ENCODE results near the gene GPSM3.

The GPSM3 gene

DNA sequence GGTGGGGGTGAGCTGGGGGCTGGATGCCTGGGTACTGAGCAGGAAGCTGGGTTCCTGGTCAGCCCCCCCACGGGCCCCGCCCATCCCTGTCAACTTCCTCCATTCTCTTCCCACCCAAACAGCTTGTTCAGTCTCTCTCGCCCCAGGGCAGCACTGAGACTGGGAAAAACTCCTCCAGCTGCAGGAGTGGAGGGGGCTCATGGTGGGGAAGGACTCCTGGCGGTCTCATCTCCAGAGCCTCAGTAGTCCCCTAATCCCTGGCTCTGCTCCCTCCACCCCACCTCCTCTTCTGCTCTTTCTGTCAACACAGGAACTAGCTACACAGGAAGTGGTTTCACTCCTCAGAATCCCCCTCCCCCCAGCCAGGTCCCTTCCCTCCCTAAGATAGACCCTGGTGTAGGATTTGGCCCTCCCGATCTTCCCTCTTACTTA, at the start of gene GPSM3:
Gene GPSM3 (minus strand): TSS at position 36 of the 432 bp plus-strand sequence. CDS start 130 bp downstream, outside the sequence.
- TF ChIP-seq, protein P1, sequence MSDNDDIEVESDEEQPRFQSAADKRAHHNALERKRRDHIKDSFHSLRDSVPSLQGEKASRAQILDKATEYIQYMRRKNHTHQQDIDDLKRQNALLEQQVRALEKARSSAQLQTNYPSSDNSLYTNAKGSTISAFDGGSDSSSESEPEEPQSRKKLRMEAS (IDR thresholded peaks at IDR 0.05) = no peak
- TF ChIP-seq YY1 (IDR thresholded peaks at IDR 0.05; ENCODE audit: low read depth) (no peak), RAD21 (IDR thresholded peaks at IDR 0.05; ENCODE audit: low read depth) (no peak), NFIC (IDR thresholded peaks at IDR 0.05) (no peak), CREB1 (IDR thresholded peaks at IDR 0.05; ENCODE audit: low read depth) (no peak), FOXM1 (IDR thresholded peaks at IDR 0.05; ENCODE audit: borderline replicate concordance, low read depth) (no peak), TCF12 (IDR thresholded peaks at IDR 0.05; ENCODE audit: low read depth) (no peak), ZBTB7A (IDR thresholded peaks at IDR 0.05; ENCODE audit: low read depth) (no peak), EP300 (IDR thresholded peaks at IDR 0.05; ENCODE audit: borderline replicate concordance) (no peak), USF1 (IDR thresholded peaks at IDR 0.05) (no peak), CEBPB (IDR thresholded peaks at IDR 0.05) (no peak)
- TF ChIP-seq, protein P2, sequence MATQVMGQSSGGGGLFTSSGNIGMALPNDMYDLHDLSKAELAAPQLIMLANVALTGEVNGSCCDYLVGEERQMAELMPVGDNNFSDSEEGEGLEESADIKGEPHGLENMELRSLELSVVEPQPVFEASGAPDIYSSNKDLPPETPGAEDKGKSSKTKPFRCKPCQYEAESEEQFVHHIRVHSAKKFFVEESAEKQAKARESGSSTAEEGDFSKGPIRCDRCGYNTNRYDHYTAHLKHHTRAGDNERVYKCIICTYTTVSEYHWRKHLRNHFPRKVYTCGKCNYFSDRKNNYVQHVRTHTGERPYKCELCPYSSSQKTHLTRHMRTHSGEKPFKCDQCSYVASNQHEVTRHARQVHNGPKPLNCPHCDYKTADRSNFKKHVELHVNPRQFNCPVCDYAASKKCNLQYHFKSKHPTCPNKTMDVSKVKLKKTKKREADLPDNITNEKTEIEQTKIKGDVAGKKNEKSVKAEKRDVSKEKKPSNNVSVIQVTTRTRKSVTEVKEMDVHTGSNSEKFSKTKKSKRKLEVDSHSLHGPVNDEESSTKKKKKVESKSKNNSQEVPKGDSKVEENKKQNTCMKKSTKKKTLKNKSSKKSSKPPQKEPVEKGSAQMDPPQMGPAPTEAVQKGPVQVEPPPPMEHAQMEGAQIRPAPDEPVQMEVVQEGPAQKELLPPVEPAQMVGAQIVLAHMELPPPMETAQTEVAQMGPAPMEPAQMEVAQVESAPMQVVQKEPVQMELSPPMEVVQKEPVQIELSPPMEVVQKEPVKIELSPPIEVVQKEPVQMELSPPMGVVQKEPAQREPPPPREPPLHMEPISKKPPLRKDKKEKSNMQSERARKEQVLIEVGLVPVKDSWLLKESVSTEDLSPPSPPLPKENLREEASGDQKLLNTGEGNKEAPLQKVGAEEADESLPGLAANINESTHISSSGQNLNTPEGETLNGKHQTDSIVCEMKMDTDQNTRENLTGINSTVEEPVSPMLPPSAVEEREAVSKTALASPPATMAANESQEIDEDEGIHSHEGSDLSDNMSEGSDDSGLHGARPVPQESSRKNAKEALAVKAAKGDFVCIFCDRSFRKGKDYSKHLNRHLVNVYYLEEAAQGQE (IDR thresholded peaks at IDR 0.05; ENCODE audit: low read depth) = no peak

DNA sequence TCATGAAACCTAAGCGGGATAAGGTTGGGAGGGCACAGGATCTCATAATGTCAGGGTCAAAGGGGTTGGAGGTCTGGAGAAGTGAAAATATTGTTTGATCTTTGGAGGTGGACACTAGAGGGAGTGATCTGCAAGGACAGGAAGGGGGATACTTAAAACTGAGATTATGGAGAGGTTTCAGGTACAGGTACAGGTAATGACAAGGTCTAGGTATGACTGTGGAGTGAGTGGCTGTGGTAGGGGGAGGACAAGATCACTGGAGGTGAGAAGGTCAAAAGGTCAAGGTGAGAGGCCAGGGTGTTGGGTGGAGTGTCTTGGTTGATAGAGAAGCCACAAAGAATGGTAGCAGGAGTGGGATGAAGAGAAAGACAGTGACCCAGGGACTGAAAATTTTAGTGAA, 48.2 kb upstream of the GPSM3 start:
- TF ChIP-seq TAF1 (IDR thresholded peaks at IDR 0.05; ENCODE audit: low read depth) (no peak), EGR1 (IDR thresholded peaks at IDR 0.05) (no peak), CEBPB (IDR thresholded peaks at IDR 0.05) (no peak), RAD21 (IDR thresholded peaks at IDR 0.05; ENCODE audit: low read depth) (no peak), ZBTB7A (IDR thresholded peaks at IDR 0.05; ENCODE audit: low read depth) (no peak), CREB1 (IDR thresholded peaks at IDR 0.05; ENCODE audit: low read depth) (no peak), TEAD4 (IDR thresholded peaks at IDR 0.05) (no peak), YY1 (IDR thresholded peaks at IDR 0.05; ENCODE audit: low read depth) (no peak), TCF12 (IDR thresholded peaks at IDR 0.05; ENCODE audit: low read depth) (no peak), EP300 (IDR thresholded peaks at IDR 0.05; ENCODE audit: borderline replicate concordance) (no peak), NFIC (IDR thresholded peaks at IDR 0.05) (no peak), USF1 (IDR thresholded peaks at IDR 0.05) (no peak), FOXM1 (IDR thresholded peaks at IDR 0.05; ENCODE audit: borderline replicate concordance, low read depth) (no peak)
- TF ChIP-seq, protein P2 (IDR thresholded peaks at IDR 0.05; ENCODE audit: low read depth) = no peak
- TF ChIP-seq, protein P1 (IDR thresholded peaks at IDR 0.05) = no peak

GRCh38 chr6:32239462-32239861, 47.0 kb upstream of the GPSM3 start:
- TF ChIP-seq TEAD4 (IDR thresholded peaks at IDR 0.05) = no peak
- TF ChIP-seq, protein P2 (IDR thresholded peaks at IDR 0.05; ENCODE audit: low read depth) = no peak
- no peak for TF ChIP-seq CEBPB (IDR thresholded peaks at IDR 0.05)
- no peak for TF ChIP-seq YY1 (IDR thresholded peaks at IDR 0.05; ENCODE audit: low read depth)
- TF ChIP-seq EP300 (IDR thresholded peaks at IDR 0.05; ENCODE audit: borderline replicate concordance) = no peak
- no peak for TF ChIP-seq ZBTB7A (IDR thresholded peaks at IDR 0.05; ENCODE audit: low read depth)

DNA sequence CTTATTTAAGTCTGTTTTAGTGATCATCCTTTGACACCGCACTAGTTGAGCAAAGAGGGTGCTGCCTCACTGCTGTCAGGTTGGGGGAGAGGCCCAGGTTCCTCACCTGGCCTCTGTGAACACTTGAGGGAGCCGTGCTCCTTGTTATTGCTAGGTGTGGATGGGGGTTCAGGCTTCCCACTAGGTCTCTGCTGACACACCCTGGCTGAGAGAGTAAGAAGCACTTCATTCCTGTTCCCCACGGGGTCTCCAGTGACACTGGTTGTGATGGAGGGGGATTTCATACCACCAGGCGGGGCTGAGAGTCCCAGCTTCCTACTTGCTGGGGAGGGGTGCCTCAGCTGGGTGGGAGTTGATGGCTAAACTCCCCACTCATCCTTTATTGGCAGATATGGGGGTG, 42.5 kb upstream of the GPSM3 start:
- no peak for TF ChIP-seq USF1 (IDR thresholded peaks at IDR 0.05)
- TF ChIP-seq RAD21 (IDR thresholded peaks at IDR 0.05; ENCODE audit: low read depth) = peak; percentile 20; the same call in 1 of the 2 replicates
- no peak for TF ChIP-seq CEBPB (IDR thresholded peaks at IDR 0.05)
- TF ChIP-seq, protein P1 (IDR thresholded peaks at IDR 0.05) = no peak
- TF ChIP-seq YY1 (IDR thresholded peaks at IDR 0.05; ENCODE audit: low read depth) = no peak
- TF ChIP-seq CREB1 (IDR thresholded peaks at IDR 0.05; ENCODE audit: low read depth) = no peak

All from Ishikawa (cell line).